ENCODE results near the gene GPR17.

Gene GPR17

GRCh38 chr2:127643439-127644065 lies 2.4 kb upstream of the GPR17 start:
- DNase-seq: no peak

GRCh38 chr2:127644066-127645025 lies 1.6 kb upstream of the GPR17 start:
- no peak for DNase-seq

- no peak for DNase-seq
Observed at GRCh38 chr2:127645026-127645394, 943 bp upstream of the GPR17 start.

- DNase-seq: no peak
Observed at GRCh38 chr2:127646487-127647241, 711 bp downstream of the GPR17 start.

GRCh38 chr2:127647242-127648190 lies 1.6 kb downstream of the GPR17 start:
- DNase-seq: no peak

GRCh38 chr2:127648321-127648720 lies 2.4 kb downstream of the GPR17 start:
- DNase-seq: no peak

GRCh38 chr2:127649100-127649611 lies 3.2 kb downstream of the GPR17 start:
- DNase-seq: no peak

- peak; percentile 63 for DNase-seq
Observed at GRCh38 chr2:127649684-127650040, 3.7 kb downstream of the GPR17 start.

GRCh38 chr2:127650041-127650784 lies 4.3 kb downstream of the GPR17 start:
- DNase-seq: no peak

- DNase-seq: no peak
Observed at GRCh38 chr2:127650785-127651380, 4.9 kb downstream of the GPR17 start.

- no peak for DNase-seq
Observed at GRCh38 chr2:127651381-127651809, 5.4 kb downstream of the GPR17 start.

- DNase-seq: no peak
Observed at GRCh38 chr2:127651971-127652550, 6.1 kb downstream of the GPR17 start.

- no peak for DNase-seq
Observed at GRCh38 chr2:127652786-127653357, 6.9 kb downstream of the GPR17 start.

GRCh38 chr2:127653421-127654083 lies 7.6 kb downstream of the GPR17 start:
- no peak for DNase-seq

GRCh38 chr2:127654084-127654837 lies 8.3 kb downstream of the GPR17 start:
- DNase-seq: no peak

GRCh38 chr2:127654838-127655175 lies 8.9 kb downstream of the GPR17 start:
- DNase-seq: no peak

- no peak for DNase-seq
Observed at GRCh38 chr2:127655209-127656073, 9.5 kb downstream of the GPR17 start.

Data from NCI-H510A (cell line).